ENCODE measurements around the gene APOL1. TPM values are rescaled to one million over a fixed set of nuclear protein-coding genes. Genes with fewer than 3 reads are reported as not detected.

The APOL1 gene
- polyA plus RNA-seq, 1 experiment, result 1.9 TPM

GRCh38 chr22:36303874-36304273 is 50.9 kb downstream of the APOL1 start:
- POLR2A ChIA-PET, result no interaction called here
- no peak for TF ChIP-seq CTCF (IDR thresholded peaks at IDR 0.05; ENCODE audit: insufficient read depth, low read depth, low read length)

DNA sequence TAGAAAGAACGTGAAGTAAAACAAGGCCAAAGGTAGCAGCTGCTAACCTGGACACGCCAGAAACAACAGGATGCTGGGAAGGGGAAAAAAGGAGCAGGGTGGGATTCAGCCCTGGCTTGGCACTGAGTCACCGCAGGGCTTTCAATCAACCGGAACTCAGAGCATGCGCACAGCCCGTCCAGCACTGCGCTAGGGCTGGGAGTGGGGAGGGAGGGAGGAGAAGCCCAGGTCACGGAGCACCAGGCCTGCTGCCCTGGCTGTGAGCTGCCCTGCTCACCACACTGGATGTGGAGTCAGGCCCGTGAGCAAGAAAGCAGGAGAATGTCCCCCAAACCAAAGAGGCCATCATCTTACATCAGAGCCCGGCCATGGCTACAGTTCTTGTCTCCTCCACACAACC is 51.5 kb downstream of the APOL1 start:
- TF ChIP-seq CTCF (IDR thresholded peaks at IDR 0.05; ENCODE audit: insufficient read depth, low read depth, low read length), result no peak
- DNase-seq (ENCODE audit: low read depth), result no peak
- no peaks in the 10 kb centered on the region for H3K27me3 ChIP-seq (ENCODE audit: control insufficient read depth, insufficient read depth, low read length)
- ChIA-PET CTCF (interaction anchor here (4.0 kb wide), 1 partner anchor 8 kb away, joined by 23 read pairs; no protein-coding TSS in a partner anchor), POLR2A (no interaction called here)
- no peak overlapping the region for H3K4me3 ChIP-seq (ENCODE audit: low read depth, low read length)
- H3K36me3 ChIP-seq (ENCODE audit: control insufficient read depth, insufficient read depth, low read length), result peaks cover 80% of the 10 kb centered on the region

More at GRCh38 chr22:36303874-36304273, 50.9 kb downstream of the APOL1 start:
- Histone ChIP-seq H3K27me3 (ENCODE audit: control insufficient read depth, insufficient read depth, low read length) (no peaks in the 10 kb centered on the region), H3K36me3 (ENCODE audit: control insufficient read depth, insufficient read depth, low read length) (peaks cover 80% of the 10 kb centered on the region), H3K4me3 (ENCODE audit: low read depth, low read length) (no peak overlapping the region)
- no peak for DNase-seq (ENCODE audit: low read depth)
- CTCF ChIA-PET, result interaction anchor here (0.5 to 4.0 kb wide), 3 partner anchors 8 to 166 kb away, joined by 4 to 44 read pairs (median 23); no protein-coding TSS in a partner anchor

- CTCF ChIA-PET, result interaction anchor here (0.9 to 1.8 kb wide), 2 partner anchors 19 to 164 kb away, joined by 3 to 10 read pairs; no protein-coding TSS in a partner anchor
- Histone ChIP-seq H3K27me3 (ENCODE audit: control insufficient read depth, insufficient read depth, low read length) (no peaks in the 10 kb centered on the region), H3K4me3 (ENCODE audit: low read depth, low read length) (no peak overlapping the region), H3K36me3 (ENCODE audit: control insufficient read depth, insufficient read depth, low read length) (peaks cover 71% of the 10 kb centered on the region)
- TF ChIP-seq CTCF (IDR thresholded peaks at IDR 0.05; ENCODE audit: insufficient read depth, low read depth, low read length), result no peak
- POLR2A ChIA-PET, result no interaction called here
- DNase-seq (ENCODE audit: low read depth), result no peak
Measured at GRCh38 chr22:36305813-36306212, 52.9 kb downstream of the APOL1 start.

DNA sequence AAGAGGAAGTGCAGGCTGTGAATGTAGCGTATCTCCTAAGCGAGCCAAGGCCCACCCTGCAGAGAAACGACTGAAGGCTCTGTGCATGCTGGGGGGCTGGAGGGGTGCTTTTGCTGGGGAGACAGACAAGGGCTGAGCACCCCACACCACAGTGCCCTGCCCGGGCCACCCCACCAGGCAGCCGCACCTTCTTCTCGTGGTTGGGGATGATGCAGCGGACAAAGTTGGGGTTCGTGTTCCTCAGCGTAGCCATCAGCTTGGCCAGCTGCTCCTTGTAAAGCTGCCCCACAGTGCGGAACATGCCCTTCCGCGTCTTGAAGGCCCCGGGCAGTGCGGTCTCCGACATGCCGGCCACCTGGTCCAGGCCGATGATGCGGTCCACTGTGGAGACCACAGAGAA is 53.3 kb downstream of the APOL1 start:
- Histone ChIP-seq H3K36me3 (ENCODE audit: control insufficient read depth, insufficient read depth, low read length) (peaks cover 70% of the 10 kb centered on the region), H3K27me3 (ENCODE audit: control insufficient read depth, insufficient read depth, low read length) (no peaks in the 10 kb centered on the region), H3K4me3 (ENCODE audit: low read depth, low read length) (no peak overlapping the region)
- CTCF ChIA-PET, result interaction anchor here (0.9 to 1.8 kb wide), 2 partner anchors 20 to 164 kb away, joined by 3 to 10 read pairs; no protein-coding TSS in a partner anchor
- POLR2A ChIA-PET, result no interaction called here
- TF ChIP-seq CTCF (IDR thresholded peaks at IDR 0.05; ENCODE audit: insufficient read depth, low read depth, low read length), result no peak
- no peak for DNase-seq (ENCODE audit: low read depth)

DNA sequence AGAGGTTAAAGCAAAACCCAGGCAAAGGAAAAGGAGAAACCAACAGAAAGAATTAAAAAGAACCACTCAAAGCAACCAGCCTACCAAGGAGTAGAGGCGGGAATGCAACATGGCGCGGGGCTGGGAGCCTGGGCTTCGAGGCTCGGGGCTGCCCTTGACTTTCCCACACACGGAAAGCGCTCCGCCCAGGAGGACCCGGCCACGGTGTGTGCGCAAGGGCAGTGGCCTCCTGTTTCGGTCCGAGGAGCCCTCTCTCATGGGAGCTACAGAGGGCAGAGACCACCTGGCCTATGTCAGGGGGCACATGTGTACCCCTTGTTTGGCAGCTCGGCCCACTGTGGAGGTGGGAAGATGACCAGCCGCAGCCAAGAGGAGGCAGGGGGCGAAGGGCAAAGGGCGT is 55.9 kb downstream of the APOL1 start:
- POLR2A ChIA-PET, result no interaction called here
- no peak for DNase-seq (ENCODE audit: low read depth)
- Histone ChIP-seq H3K36me3 (ENCODE audit: control insufficient read depth, insufficient read depth, low read length) (peaks cover 71% of the 10 kb centered on the region), H3K27me3 (ENCODE audit: control insufficient read depth, insufficient read depth, low read length) (no peaks in the 10 kb centered on the region), H3K4me3 (ENCODE audit: low read depth, low read length) (no peak overlapping the region)
- CTCF ChIA-PET, result interaction anchor here (0.9 to 1.6 kb wide), 3 partner anchors 8 to 162 kb away, joined by 3 to 5 read pairs (median 3); no protein-coding TSS in a partner anchor
- no peak for TF ChIP-seq CTCF (IDR thresholded peaks at IDR 0.05; ENCODE audit: insufficient read depth, low read depth, low read length)

All from BJ (cell line).